Astrocyte (in vitro differentiated cells and primary cell): Measurements from ENCODE around the gene GIMAP7. TPM values are rescaled to one million over a fixed set of nuclear protein-coding genes. Genes with fewer than 3 reads are reported as not detected.
"Not testable (repeated sequence)": the region's sequence is repeated elsewhere in the genome, so short reads cannot be mapped to it uniquely, and the experiment has no call there.

Experiments
- DNase-seq: peaks from one replicate; pipeline ENCODE4 v3.0.0-alpha.2; 2010; ENCODE audit warnings: low read depth
- FAIRE-seq: peaks from 2 replicates; lab custom pipeline; 2011; peaks lifted over from hg19 to GRCh38; lab: Jason Lieb, UNC
- H2AFZ ChIP-seq: 2 replicates; pipeline ENCODE4 v1.6.0; 2012; ENCODE audit warnings: low read depth, low read length, inconsistent platforms
- H3K27ac ChIP-seq: 2 replicates; pipeline ENCODE4 v1.5.1; 2011; ENCODE audit warnings: low read depth, low read length, inconsistent platforms
- H3K27me3 ChIP-seq: 2 replicates; pipeline ENCODE4 v1.6.0; 2011; ENCODE audit warnings: low read length, inconsistent platforms; ENCODE audit not compliant: insufficient read depth
- H3K36me3 ChIP-seq: 2 replicates; pipeline ENCODE4 v1.5.1; 2011; ENCODE audit warnings: low read length, inconsistent platforms; ENCODE audit not compliant: insufficient read depth
- H3K4me1 ChIP-seq: 2 replicates; pipeline ENCODE4 v1.5.1; 2011; ENCODE audit warnings: low read length, inconsistent platforms; ENCODE audit not compliant: insufficient read depth
- H3K4me2 ChIP-seq: 2 replicates; pipeline ENCODE4 v1.6.0; 2012; ENCODE audit warnings: low read length, inconsistent platforms
- H3K4me3 ChIP-seq: 2 replicates; pipeline ENCODE4 v1.5.1; 2011; ENCODE audit warnings: low read depth, mild to moderate bottlenecking, low read length, inconsistent platforms; ENCODE audit not compliant: insufficient read depth
- H3K79me2 ChIP-seq: 2 replicates; pipeline ENCODE4 v1.6.0; 2012; ENCODE audit warnings: mild to moderate bottlenecking, low read length, inconsistent platforms; ENCODE audit not compliant: insufficient read depth
- H3K9ac ChIP-seq: 2 replicates; pipeline ENCODE4 v1.6.0; 2012; ENCODE audit warnings: mild to moderate bottlenecking, low read length, inconsistent platforms
- H3K9me3 ChIP-seq: 2 replicates; pipeline ENCODE4 v1.5.1; 2012; ENCODE audit warnings: low read depth, mild to moderate bottlenecking, low read length, inconsistent platforms; ENCODE audit not compliant: insufficient read depth
- H4K20me1 ChIP-seq: 2 replicates; pipeline ENCODE4 v1.6.0; 2012; ENCODE audit warnings: low read length, inconsistent platforms; ENCODE audit not compliant: insufficient read depth
- H3K27ac Mint-ChIP-seq: one replicate; pipeline ENCODE4 v1.8.0; 2021; ENCODE audit warnings: mild to moderate bottlenecking, mixed read lengths; ENCODE audit not compliant: unreplicated experiment
- H3K27me3 Mint-ChIP-seq: one replicate; pipeline ENCODE4 v1.8.0; 2021; ENCODE audit warnings: low read depth, mixed read lengths; ENCODE audit not compliant: unreplicated experiment
- H3K36me3 Mint-ChIP-seq: one replicate; pipeline ENCODE4 v1.8.0; 2021; ENCODE audit warnings: low read depth, mixed read lengths; ENCODE audit not compliant: unreplicated experiment
- H3K4me1 Mint-ChIP-seq: one replicate; pipeline ENCODE4 v1.8.0; 2021; ENCODE audit warnings: low read depth, mixed read lengths; ENCODE audit not compliant: unreplicated experiment
- H3K4me3 Mint-ChIP-seq: one replicate; pipeline ENCODE4 v1.8.0; 2021; ENCODE audit warnings: mild to moderate bottlenecking, moderate library complexity, mixed read lengths; ENCODE audit not compliant: unreplicated experiment
- H3K9me3 Mint-ChIP-seq: one replicate; pipeline ENCODE4 v1.8.0; 2021; ENCODE audit warnings: mild to moderate bottlenecking, mixed read lengths; ENCODE audit not compliant: unreplicated experiment
- EZH2 ChIP-seq: IDR thresholded peaks from 2 replicates; pipeline ENCODE4 v1.6.1; 2012; ENCODE audit warnings: mild to moderate bottlenecking, low read length, inconsistent platforms; ENCODE audit not compliant: insufficient read depth
- total RNA-seq: library from RNA; stranded (reverse); gene quantifications from 2 replicates; pipeline ENCODE4 v1.2.1, GENCODE V29; 2021
- TF ChIP-seq, protein P1 (sequence below): IDR thresholded peaks from 2 replicates; pipeline ENCODE4 v1.5.1; 2011; ENCODE audit warnings: low read depth, mild to moderate bottlenecking, inconsistent platforms, low read length, moderate library complexity; ENCODE audit not compliant: insufficient read depth

GIMAP7 gene
- total RNA-seq, 1 donor from 2014 or later, result not detected

DNA sequence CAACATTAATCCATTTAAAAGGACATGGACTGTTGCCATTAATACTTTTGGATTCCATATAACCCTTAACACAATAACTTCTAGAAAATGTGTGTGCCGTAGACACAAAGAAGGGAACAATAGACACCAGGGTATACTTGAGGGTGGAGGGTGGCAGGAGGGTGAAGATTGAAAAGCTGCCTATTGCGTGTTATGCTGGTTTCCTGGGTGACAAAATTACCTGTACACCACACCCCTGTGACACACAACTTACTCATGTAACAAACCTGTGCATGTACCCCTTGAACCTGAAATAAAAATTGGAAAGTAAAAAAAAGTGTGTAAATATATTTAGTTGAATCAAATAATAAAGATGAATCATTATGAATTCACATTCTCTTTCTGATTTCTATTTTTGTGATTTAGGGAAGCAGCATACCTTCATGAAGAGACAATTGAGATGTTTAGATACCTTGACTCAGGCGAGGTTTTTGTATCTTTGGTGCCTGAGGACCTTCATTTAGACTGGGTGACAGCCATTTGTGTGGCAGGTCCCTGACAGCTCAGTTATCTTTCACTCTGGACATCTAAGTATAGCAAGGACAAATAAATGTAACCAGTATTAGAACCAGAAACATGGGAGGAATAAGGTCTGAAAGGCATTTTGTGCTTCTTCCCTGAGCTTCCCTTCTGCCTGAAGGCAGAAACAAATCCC, 35.5 kb upstream of the GIMAP7 start:
- peaks cover 4% of the 10 kb centered on the region for H3K9me3 Mint-ChIP-seq
- H3K4me2 ChIP-seq, result no peak overlapping the region
- H3K27ac ChIP-seq, result no peak overlapping the region
- H3K79me2 ChIP-seq, result no peaks in the 10 kb centered on the region
- no peak for FAIRE-seq
- H3K36me3 Mint-ChIP-seq, result no peaks in the 10 kb centered on the region
- H3K36me3 ChIP-seq, result no peaks in the 10 kb centered on the region
- no peaks in the 10 kb centered on the region for H3K4me1 ChIP-seq
- no peaks in the 10 kb centered on the region for H3K27me3 ChIP-seq
- no peaks in the 10 kb centered on the region for H4K20me1 ChIP-seq
- no peak for DNase-seq
- TF ChIP-seq, protein P1, sequence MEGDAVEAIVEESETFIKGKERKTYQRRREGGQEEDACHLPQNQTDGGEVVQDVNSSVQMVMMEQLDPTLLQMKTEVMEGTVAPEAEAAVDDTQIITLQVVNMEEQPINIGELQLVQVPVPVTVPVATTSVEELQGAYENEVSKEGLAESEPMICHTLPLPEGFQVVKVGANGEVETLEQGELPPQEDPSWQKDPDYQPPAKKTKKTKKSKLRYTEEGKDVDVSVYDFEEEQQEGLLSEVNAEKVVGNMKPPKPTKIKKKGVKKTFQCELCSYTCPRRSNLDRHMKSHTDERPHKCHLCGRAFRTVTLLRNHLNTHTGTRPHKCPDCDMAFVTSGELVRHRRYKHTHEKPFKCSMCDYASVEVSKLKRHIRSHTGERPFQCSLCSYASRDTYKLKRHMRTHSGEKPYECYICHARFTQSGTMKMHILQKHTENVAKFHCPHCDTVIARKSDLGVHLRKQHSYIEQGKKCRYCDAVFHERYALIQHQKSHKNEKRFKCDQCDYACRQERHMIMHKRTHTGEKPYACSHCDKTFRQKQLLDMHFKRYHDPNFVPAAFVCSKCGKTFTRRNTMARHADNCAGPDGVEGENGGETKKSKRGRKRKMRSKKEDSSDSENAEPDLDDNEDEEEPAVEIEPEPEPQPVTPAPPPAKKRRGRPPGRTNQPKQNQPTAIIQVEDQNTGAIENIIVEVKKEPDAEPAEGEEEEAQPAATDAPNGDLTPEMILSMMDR, result no peak
- TF ChIP-seq EZH2, result no peak
- H3K4me3 ChIP-seq, result no peak overlapping the region
- no peak overlapping the region for H3K27ac Mint-ChIP-seq
- no peaks in the 10 kb centered on the region for H3K4me1 Mint-ChIP-seq
- H3K9me3 ChIP-seq, result no peaks in the 10 kb centered on the region
- H3K27me3 Mint-ChIP-seq, result peaks cover 4% of the 10 kb centered on the region
- no peak overlapping the region for H3K9ac ChIP-seq
- H2AFZ ChIP-seq, result no peak overlapping the region
- H3K4me3 Mint-ChIP-seq, result no peak overlapping the region

DNA sequence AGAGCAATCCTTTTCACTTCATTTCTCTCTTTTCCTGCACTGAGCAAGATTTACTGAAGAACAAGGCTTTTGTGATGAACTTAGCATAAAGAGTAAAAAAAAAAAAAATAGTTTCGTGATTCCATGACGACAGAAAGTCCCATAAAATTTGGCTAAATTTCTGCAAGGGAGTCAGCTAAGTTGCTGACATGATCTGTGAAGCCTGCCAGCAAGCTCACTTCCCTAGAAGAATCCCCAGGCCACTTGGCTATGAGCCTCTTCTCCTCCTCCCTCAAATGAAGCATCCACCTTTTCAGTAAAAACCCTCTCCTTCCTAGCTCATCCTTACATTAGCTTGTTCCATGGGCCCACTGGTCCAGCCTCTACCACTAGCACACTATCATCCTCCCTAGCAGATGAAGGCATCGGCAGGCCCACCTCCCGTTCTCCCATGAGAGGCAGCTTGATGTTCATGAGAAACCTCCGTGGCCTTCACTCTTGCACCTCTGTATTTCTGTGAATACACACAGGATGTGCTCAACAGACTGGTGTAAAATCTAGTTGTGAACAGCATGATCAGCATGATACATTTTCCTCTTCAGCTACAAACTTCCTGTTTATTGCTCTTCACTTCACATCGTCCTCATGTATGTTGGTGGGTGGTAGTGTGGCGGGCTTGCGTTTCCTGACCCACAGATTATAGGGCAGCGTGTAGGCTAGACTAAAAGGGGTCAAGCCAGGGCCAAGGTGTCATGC, 33.3 kb upstream of the GIMAP7 start:
- H2AFZ ChIP-seq, result no peak overlapping the region
- no peaks in the 10 kb centered on the region for H3K79me2 ChIP-seq
- no peak overlapping the region for H3K4me2 ChIP-seq
- H3K36me3 ChIP-seq, result no peaks in the 10 kb centered on the region
- no peak for TF ChIP-seq EZH2
- TF ChIP-seq, protein P1, result no peak
- no peak overlapping the region for H3K27ac ChIP-seq
- no peaks in the 10 kb centered on the region for H3K4me1 ChIP-seq
- no peaks in the 10 kb centered on the region for H4K20me1 ChIP-seq
- Mint-ChIP-seq H3K27ac (no peak overlapping the region), H3K4me3 (no peak overlapping the region), H3K4me1 (no peaks in the 10 kb centered on the region), H3K9me3 (peaks cover 2% of the 10 kb centered on the region), H3K36me3 (no peaks in the 10 kb centered on the region), H3K27me3 (peaks cover 1% of the 10 kb centered on the region)
- FAIRE-seq (no peak), DNase-seq (no peak)
- no peak overlapping the region for H3K9ac ChIP-seq
- no peak overlapping the region for H3K4me3 ChIP-seq
- no peaks in the 10 kb centered on the region for H3K27me3 ChIP-seq
- no peaks in the 10 kb centered on the region for H3K9me3 ChIP-seq

DNA sequence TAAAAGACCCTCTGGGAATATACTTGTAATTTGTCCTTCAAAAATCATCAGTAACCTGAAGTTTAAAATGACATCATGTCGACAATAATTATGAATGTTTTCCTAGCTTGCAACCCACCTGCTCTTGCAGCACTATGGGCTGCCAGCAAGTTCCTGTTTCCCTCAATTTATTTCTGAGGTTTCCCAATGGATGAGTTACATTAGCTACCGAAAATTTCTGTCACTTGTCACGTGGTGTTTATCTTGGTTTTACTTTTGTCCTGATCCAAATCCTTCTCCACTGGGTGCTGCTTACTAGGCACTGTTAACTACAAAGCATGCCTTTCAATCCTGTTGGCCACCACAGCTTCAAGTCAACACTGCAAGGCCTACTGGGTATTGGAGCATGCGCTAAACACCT, 32.8 kb upstream of the GIMAP7 start:
- no peaks in the 10 kb centered on the region for H3K36me3 ChIP-seq
- H3K9me3 ChIP-seq, result no peaks in the 10 kb centered on the region
- TF ChIP-seq, protein P1, result no peak
- TF ChIP-seq EZH2, result no peak
- H3K79me2 ChIP-seq, result no peaks in the 10 kb centered on the region
- Mint-ChIP-seq H3K4me3 (no peak overlapping the region), H3K27ac (no peak overlapping the region), H3K9me3 (no peaks in the 10 kb centered on the region), H3K4me1 (no peaks in the 10 kb centered on the region), H3K36me3 (no peaks in the 10 kb centered on the region), H3K27me3 (no peaks in the 10 kb centered on the region)
- no peaks in the 10 kb centered on the region for H3K4me1 ChIP-seq
- no peaks in the 10 kb centered on the region for H4K20me1 ChIP-seq
- no peak overlapping the region for H3K27ac ChIP-seq
- H3K4me2 ChIP-seq, result no peak overlapping the region
- H2AFZ ChIP-seq, result no peak overlapping the region
- no peak for DNase-seq
- no peak overlapping the region for H3K9ac ChIP-seq
- no peak for FAIRE-seq
- H3K27me3 ChIP-seq, result no peaks in the 10 kb centered on the region
- H3K4me3 ChIP-seq, result no peak overlapping the region

DNA sequence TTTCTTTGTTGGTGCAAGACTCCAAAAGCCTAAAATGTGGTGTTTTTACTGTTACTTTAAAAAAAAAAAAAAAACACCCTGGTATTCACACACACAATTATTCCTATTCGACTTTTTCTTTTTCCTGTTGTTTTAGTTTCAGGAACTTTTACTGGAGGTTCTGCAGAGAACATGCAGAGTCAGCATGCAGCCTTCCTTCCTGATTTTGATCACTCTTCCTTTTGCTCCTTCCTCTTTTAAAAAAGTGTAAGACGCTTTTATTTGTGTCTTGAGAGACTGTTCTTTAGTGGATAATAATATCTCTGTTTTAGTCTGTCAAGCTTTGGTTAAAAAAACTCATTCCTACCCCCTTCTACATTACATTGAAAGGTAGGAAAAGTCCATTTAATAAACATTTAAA, 31.2 kb upstream of the GIMAP7 start:
- not testable (repeated sequence) for H2AFZ ChIP-seq, H3K79me2 ChIP-seq, H3K4me3 ChIP-seq, H3K27me3 Mint-ChIP-seq, H3K27ac Mint-ChIP-seq, H3K36me3 ChIP-seq, H3K27me3 ChIP-seq, H3K4me1 ChIP-seq, H3K4me3 Mint-ChIP-seq, H3K4me1 Mint-ChIP-seq, H3K9ac ChIP-seq, FAIRE-seq, DNase-seq, H3K4me2 ChIP-seq, H3K9me3 Mint-ChIP-seq, H3K27ac ChIP-seq, H3K36me3 Mint-ChIP-seq, H4K20me1 ChIP-seq, H3K9me3 ChIP-seq
